Measurements from ENCODE around the gene EVA1C. TPM values are rescaled to one million over a fixed set of nuclear protein-coding genes. Genes with fewer than 3 reads are reported as not detected.
"Not testable (repeated sequence)": the region's sequence is repeated elsewhere in the genome, so short reads cannot be mapped to it uniquely, and the experiment has no call there.

EVA1C gene
- total and polyA plus RNA-seq, 9 of the 15 experiments (the other 6 are each of a cell fraction or from before 2014, with no cell fraction given): 0.22 TPM; not detected in 8

- in situ Hi-C loops (cut with MboI) (no loop called here), intact Hi-C loops (cut with micrococcal nuclease) (no loop called here)
- no peak for DNase-seq (ENCODE audit: extremely low read depth in 1 of 4, low spot score in 3 of 4)
- no TSS peak for BruUV-seq (replicated peaks)
- H2AFZ ChIP-seq (ENCODE audit: low read depth, low read length): no peak overlapping the region
- H3K4me3 ChIP-seq: no peak overlapping the region
- peaks cover 35 to 41% of the 10 kb centered on the region in 2 experiments for H3K27me3 ChIP-seq (ENCODE audit: control insufficient read depth in 2 of 2, insufficient read depth in 2 of 2, low read length in 2 of 2)
- H3K4me1 ChIP-seq (replicated peaks in 1 of 2; ENCODE audit: control insufficient read depth in 2 of 2, insufficient read depth in 2 of 2, low read length in 2 of 2): no peaks in the 10 kb centered on the region; a peak in 1 of 5 replicates
- no peaks in the 10 kb centered on the region for H3K9me1 ChIP-seq (ENCODE audit: control insufficient read depth, insufficient read depth, low read length)
- no peak for FAIRE-seq
- WGBS (ENCODE audit: insufficient coverage, low coverage, missing lambda C conversion rate): 5% methylated on average over 6 of the region's 6 CpGs
- H3K4me2 ChIP-seq (ENCODE audit: insufficient read depth, low read length): no peak overlapping the region
- CTCF ChIA-PET (ENCODE audit: low intra/inter-chr PET ratio): no interaction called here
- no peak for ATAC-seq
- no peak overlapping the region for H3K27ac ChIP-seq (ENCODE audit: extremely low read depth, low read depth, low read length)
- no peak for TF ChIP-seq ZNF696 (CRISPR knock-in tag; conservative IDR thresholded peaks at IDR 0.05)
- TF ChIP-seq ZSCAN29 (IDR thresholded peaks at IDR 0.05): no peak
- TF ChIP-seq SMAD2 (IDR thresholded peaks at IDR 0.05; ENCODE audit: low read depth, low read length): no peak
- no peak for TF ChIP-seq DDX20 (tag; IDR thresholded peaks at IDR 0.05; ENCODE audit: low read depth)
- TF ChIP-seq CAMTA2 (CRISPR knock-in tag; conservative IDR thresholded peaks at IDR 0.05): no peak
- no peak for TF ChIP-seq MECOM (CRISPR knock-in tag; IDR thresholded peaks at IDR 0.05)
- TF ChIP-seq SP2 (IDR thresholded peaks at IDR 0.05; ENCODE audit: extremely low read depth, low read depth, low read length, poor library complexity, severe bottlenecking): no peak
- TF ChIP-seq ATF1 (CRISPR knock-in tag; IDR thresholded peaks at IDR 0.05): no peak
- no peak for TF ChIP-seq ATF1 (tag; IDR thresholded peaks at IDR 0.05)
- TF ChIP-seq U2AF1 (optimal IDR thresholded peaks at IDR 0.05; ENCODE audit: low read depth, low read length): no peak
- no peak for TF ChIP-seq ZNF75A (CRISPR knock-in tag; IDR thresholded peaks at IDR 0.05)
- no peak for TF ChIP-seq MCM2 (IDR thresholded peaks at IDR 0.05; ENCODE audit: low read depth)
- TF ChIP-seq GABPB1 (CRISPR knock-in tag; IDR thresholded peaks at IDR 0.05): no peak
- no peak for TF ChIP-seq PTBP1 (IDR thresholded peaks at IDR 0.05; ENCODE audit: low read depth, low read length)
- TF ChIP-seq NR2F6 (CRISPR knock-in tag; IDR thresholded peaks at IDR 0.05): no peak
- H3K9me3 ChIP-seq (replicated peaks; ENCODE audit: control insufficient read depth, insufficient read depth, low read depth, low read length): peaks cover 3% of the 10 kb centered on the region
- POLR2A ChIA-PET: no interaction called here
- no peak overlapping the region for H3K9ac ChIP-seq (ENCODE audit: insufficient read depth in 1 of 2, low read depth in 2 of 2, low read length in 2 of 2)
- no peaks in the 10 kb centered on the region for H3K36me3 ChIP-seq (ENCODE audit: control insufficient read depth, insufficient read depth, low read length)
- no peaks in the 10 kb centered on the region for H3K79me2 ChIP-seq (ENCODE audit: control insufficient read depth, insufficient read depth, low read length)
- H4K20me1 ChIP-seq (replicated peaks; ENCODE audit: control insufficient read depth, insufficient read depth, low read length): no peaks in the 10 kb centered on the region
Measured at GRCh38 chr21:32445101-32445500, 32.6 kb downstream of the EVA1C start.

GRCh38 chr21:32446440-32446839 lies 33.9 kb downstream of the EVA1C start:
- H3K4me2 ChIP-seq (ENCODE audit: insufficient read depth, low read length); DNase-seq (ENCODE audit: extremely low read depth in 1 of 4, low spot score in 3 of 4); H4K20me1 ChIP-seq (replicated peaks; ENCODE audit: control insufficient read depth, insufficient read depth, low read length); FAIRE-seq; POLR2A ChIA-PET; H3K4me1 ChIP-seq (replicated peaks in 1 of 2; ENCODE audit: control insufficient read depth in 2 of 2, insufficient read depth in 2 of 2, low read length in 2 of 2); H3K9ac ChIP-seq (ENCODE audit: insufficient read depth in 1 of 2, low read depth in 2 of 2, low read length in 2 of 2); in situ Hi-C loops (cut with MboI); H3K4me3 ChIP-seq; H3K36me3 ChIP-seq (ENCODE audit: control insufficient read depth, insufficient read depth, low read length); intact Hi-C loops (cut with micrococcal nuclease); H2AFZ ChIP-seq (ENCODE audit: low read depth, low read length); H3K9me1 ChIP-seq (ENCODE audit: control insufficient read depth, insufficient read depth, low read length); BruUV-seq (replicated peaks); H3K9me3 ChIP-seq (replicated peaks; ENCODE audit: control insufficient read depth, insufficient read depth, low read depth, low read length); H3K27ac ChIP-seq (ENCODE audit: extremely low read depth, low read depth, low read length); ATAC-seq; H3K79me2 ChIP-seq (ENCODE audit: control insufficient read depth, insufficient read depth, low read length); CTCF ChIA-PET (ENCODE audit: low intra/inter-chr PET ratio): not testable (repeated sequence)
- 2% methylated on average over 3 of the region's 3 CpGs for whole genome bisulfite sequencing (ENCODE audit: insufficient coverage, low coverage, missing lambda C conversion rate)
- H3K27me3 ChIP-seq (ENCODE audit: control insufficient read depth in 2 of 2, insufficient read depth in 2 of 2, low read length in 2 of 2): peaks cover 26 to 36% of the 10 kb centered on the region in 2 experiments
